Stimulated activated CD8-positive, alpha-beta memory T cell treated with anti-CD3 and anti-CD28 coated beads, Interleukin-12 subunit alpha, Interleukin-12 subunit beta, amount 100 ng/mL, for 24 hours (primary cell): ENCODE results near the gene CASZ1.

ENCODE experiments used
- DNase-seq: peaks from one replicate; pipeline ENCODE4 v3.0.0-alpha.2; 2020; ENCODE audit errors: extremely low read depth

Gene CASZ1

GRCh38 chr1:10685808-10686403, 110.5 kb downstream of the CASZ1 start:
- no peak for DNase-seq

- no peak for DNase-seq
Observed at GRCh38 chr1:10685196-10685807, 111.1 kb downstream of the CASZ1 start.

- no peak for DNase-seq
Observed at GRCh38 chr1:10684221-10684620, 112.2 kb downstream of the CASZ1 start.

- DNase-seq = no peak
Observed at GRCh38 chr1:10682449-10683309, 113.8 kb downstream of the CASZ1 start.

GRCh38 chr1:10682108-10682445, 114.4 kb downstream of the CASZ1 start:
- DNase-seq = no peak

- no peak for DNase-seq
Observed at GRCh38 chr1:10681296-10682107, 114.9 kb downstream of the CASZ1 start.

GRCh38 chr1:10680487-10680886, 116.0 kb downstream of the CASZ1 start:
- DNase-seq = no peak

GRCh38 chr1:10679496-10680220, 116.8 kb downstream of the CASZ1 start:
- DNase-seq = no peak

GRCh38 chr1:10678852-10679251, 117.6 kb downstream of the CASZ1 start:
- DNase-seq = no peak

- DNase-seq = no peak
Observed at GRCh38 chr1:10678402-10678801, 118.0 kb downstream of the CASZ1 start.

GRCh38 chr1:10677491-10678391, 118.7 kb downstream of the CASZ1 start:
- no peak for DNase-seq

- DNase-seq = no peak
Observed at GRCh38 chr1:10676963-10677362, 119.5 kb downstream of the CASZ1 start.

GRCh38 chr1:10675813-10676212, 120.6 kb downstream of the CASZ1 start:
- no peak for DNase-seq

- DNase-seq = no peak
Observed at GRCh38 chr1:10674700-10675609, 121.5 kb downstream of the CASZ1 start.

GRCh38 chr1:10674222-10674621, 122.2 kb downstream of the CASZ1 start:
- DNase-seq = no peak

- no peak for DNase-seq
Observed at GRCh38 chr1:10673109-10673711, 123.2 kb downstream of the CASZ1 start.

- DNase-seq = no peak
Observed at GRCh38 chr1:10672343-10673050, 123.9 kb downstream of the CASZ1 start.

GRCh38 chr1:10671622-10672342, 124.7 kb downstream of the CASZ1 start:
- no peak for DNase-seq
